ENCODE data around the gene ANKRD33.

Gene ANKRD33

DNA sequence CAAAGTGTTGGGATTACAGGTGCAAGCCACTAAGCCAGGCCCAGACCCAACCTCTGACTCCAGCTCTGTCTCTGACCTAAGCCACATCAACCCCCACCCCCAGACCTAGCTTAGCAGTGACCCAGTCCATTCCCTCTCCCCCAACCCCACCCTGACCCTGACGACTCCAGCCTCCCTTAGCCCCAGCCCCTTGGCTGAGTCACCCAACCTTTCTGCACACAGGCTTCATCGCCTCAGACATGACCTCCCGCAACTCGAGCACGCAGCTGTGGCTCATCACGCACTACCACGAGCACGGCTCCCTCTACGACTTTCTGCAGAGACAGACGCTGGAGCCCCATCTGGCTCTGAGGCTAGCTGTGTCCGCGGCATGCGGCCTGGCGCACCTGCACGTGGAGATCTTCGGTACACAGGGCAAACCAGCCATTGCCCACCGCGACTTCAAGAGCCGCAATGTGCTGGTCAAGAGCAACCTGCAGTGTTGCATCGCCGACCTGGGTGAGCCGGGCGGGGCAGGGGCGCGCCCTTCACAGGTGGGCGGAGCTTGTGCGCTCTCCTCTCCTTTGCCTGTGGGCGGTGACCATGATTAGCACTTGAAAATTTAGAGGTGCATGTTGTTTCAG is 27.2 kb downstream of the ANKRD33 start:
- ATAC-seq: no peak
- no peak for TF ChIP-seq ZNF70 (CRISPR knock-in tag; IDR thresholded peaks at IDR 0.05)
- TF ChIP-seq OSR1 (CRISPR knock-in tag; IDR thresholded peaks at IDR 0.05): no peak
- TF ChIP-seq, protein P1, sequence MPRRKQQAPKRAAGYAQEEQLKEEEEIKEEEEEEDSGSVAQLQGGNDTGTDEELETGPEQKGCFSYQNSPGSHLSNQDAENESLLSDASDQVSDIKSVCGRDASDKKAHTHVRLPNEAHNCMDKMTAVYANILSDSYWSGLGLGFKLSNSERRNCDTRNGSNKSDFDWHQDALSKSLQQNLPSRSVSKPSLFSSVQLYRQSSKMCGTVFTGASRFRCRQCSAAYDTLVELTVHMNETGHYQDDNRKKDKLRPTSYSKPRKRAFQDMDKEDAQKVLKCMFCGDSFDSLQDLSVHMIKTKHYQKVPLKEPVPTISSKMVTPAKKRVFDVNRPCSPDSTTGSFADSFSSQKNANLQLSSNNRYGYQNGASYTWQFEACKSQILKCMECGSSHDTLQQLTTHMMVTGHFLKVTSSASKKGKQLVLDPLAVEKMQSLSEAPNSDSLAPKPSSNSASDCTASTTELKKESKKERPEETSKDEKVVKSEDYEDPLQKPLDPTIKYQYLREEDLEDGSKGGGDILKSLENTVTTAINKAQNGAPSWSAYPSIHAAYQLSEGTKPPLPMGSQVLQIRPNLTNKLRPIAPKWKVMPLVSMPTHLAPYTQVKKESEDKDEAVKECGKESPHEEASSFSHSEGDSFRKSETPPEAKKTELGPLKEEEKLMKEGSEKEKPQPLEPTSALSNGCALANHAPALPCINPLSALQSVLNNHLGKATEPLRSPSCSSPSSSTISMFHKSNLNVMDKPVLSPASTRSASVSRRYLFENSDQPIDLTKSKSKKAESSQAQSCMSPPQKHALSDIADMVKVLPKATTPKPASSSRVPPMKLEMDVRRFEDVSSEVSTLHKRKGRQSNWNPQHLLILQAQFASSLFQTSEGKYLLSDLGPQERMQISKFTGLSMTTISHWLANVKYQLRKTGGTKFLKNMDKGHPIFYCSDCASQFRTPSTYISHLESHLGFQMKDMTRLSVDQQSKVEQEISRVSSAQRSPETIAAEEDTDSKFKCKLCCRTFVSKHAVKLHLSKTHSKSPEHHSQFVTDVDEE (CRISPR knock-in tag; IDR thresholded peaks at IDR 0.05): no peak
- TF ChIP-seq ZFP30 (CRISPR knock-in tag; IDR thresholded peaks at IDR 0.05): no peak
- TF ChIP-seq SNAI2 (CRISPR knock-in tag; IDR thresholded peaks at IDR 0.05): no peak
- TF ChIP-seq GLIS3 (CRISPR knock-in tag; IDR thresholded peaks at IDR 0.05): no peak
- TF ChIP-seq ISL1 (CRISPR knock-in tag; IDR thresholded peaks at IDR 0.05): no peak
- no peak for TF ChIP-seq ARNTL (CRISPR knock-in tag; IDR thresholded peaks at IDR 0.05; ENCODE audit: borderline replicate concordance, low read depth)
- TF ChIP-seq, protein P2, sequence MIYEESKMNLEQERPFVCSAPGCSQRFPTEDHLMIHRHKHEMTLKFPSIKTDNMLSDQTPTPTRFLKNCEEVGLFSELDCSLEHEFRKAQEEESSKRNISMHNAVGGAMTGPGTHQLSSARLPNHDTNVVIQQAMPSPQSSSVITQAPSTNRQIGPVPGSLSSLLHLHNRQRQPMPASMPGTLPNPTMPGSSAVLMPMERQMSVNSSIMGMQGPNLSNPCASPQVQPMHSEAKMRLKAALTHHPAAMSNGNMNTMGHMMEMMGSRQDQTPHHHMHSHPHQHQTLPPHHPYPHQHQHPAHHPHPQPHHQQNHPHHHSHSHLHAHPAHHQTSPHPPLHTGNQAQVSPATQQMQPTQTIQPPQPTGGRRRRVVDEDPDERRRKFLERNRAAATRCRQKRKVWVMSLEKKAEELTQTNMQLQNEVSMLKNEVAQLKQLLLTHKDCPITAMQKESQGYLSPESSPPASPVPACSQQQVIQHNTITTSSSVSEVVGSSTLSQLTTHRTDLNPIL (CRISPR knock-in tag; IDR thresholded peaks at IDR 0.05; ENCODE audit: low read depth): no peak
- TF ChIP-seq, protein P3, sequence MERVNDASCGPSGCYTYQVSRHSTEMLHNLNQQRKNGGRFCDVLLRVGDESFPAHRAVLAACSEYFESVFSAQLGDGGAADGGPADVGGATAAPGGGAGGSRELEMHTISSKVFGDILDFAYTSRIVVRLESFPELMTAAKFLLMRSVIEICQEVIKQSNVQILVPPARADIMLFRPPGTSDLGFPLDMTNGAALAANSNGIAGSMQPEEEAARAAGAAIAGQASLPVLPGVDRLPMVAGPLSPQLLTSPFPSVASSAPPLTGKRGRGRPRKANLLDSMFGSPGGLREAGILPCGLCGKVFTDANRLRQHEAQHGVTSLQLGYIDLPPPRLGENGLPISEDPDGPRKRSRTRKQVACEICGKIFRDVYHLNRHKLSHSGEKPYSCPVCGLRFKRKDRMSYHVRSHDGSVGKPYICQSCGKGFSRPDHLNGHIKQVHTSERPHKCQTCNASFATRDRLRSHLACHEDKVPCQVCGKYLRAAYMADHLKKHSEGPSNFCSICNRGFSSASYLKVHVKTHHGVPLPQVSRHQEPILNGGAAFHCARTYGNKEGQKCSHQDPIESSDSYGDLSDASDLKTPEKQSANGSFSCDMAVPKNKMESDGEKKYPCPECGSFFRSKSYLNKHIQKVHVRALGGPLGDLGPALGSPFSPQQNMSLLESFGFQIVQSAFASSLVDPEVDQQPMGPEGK (CRISPR knock-in tag; IDR thresholded peaks at IDR 0.05; ENCODE audit: borderline replicate concordance): no peak
- no peak for TF ChIP-seq CSDC2 (CRISPR knock-in tag; IDR thresholded peaks at IDR 0.05)
- TF ChIP-seq RARB (CRISPR knock-in tag; IDR thresholded peaks at IDR 0.05): no peak
- no peak for TF ChIP-seq PPARA (CRISPR knock-in tag; IDR thresholded peaks at IDR 0.05; ENCODE audit: borderline replicate concordance)

DNA sequence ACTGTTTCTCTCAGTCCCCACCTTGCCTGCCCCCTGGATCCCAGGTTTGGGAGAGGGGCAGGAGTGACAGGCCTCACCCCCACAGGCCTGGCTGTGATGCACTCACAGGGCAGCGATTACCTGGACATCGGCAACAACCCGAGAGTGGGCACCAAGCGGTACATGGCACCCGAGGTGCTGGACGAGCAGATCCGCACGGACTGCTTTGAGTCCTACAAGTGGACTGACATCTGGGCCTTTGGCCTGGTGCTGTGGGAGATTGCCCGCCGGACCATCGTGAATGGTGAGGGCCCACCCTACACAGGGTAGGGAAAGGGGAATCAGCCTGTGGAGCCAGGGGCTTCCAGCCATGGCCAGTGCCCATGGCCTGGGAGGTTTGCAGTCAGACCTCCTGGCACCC is 28.0 kb downstream of the ANKRD33 start:
- TF ChIP-seq TCF4 (CRISPR knock-in tag; IDR thresholded peaks at IDR 0.05; ENCODE audit: borderline replicate concordance): no peak
- no peak for TF ChIP-seq SNAI2 (CRISPR knock-in tag; IDR thresholded peaks at IDR 0.05)
- TF ChIP-seq, protein P4, sequence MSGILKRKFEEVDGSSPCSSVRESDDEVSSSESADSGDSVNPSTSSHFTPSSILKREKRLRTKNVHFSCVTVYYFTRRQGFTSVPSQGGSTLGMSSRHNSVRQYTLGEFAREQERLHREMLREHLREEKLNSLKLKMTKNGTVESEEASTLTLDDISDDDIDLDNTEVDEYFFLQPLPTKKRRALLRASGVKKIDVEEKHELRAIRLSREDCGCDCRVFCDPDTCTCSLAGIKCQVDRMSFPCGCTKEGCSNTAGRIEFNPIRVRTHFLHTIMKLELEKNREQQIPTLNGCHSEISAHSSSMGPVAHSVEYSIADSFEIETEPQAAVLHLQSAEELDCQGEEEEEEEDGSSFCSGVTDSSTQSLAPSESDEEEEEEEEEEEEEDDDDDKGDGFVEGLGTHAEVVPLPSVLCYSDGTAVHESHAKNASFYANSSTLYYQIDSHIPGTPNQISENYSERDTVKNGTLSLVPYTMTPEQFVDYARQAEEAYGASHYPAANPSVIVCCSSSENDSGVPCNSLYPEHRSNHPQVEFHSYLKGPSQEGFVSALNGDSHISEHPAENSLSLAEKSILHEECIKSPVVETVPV (CRISPR knock-in tag; IDR thresholded peaks at IDR 0.05): no peak
- no peak for TF ChIP-seq CSDC2 (CRISPR knock-in tag; IDR thresholded peaks at IDR 0.05)
- no peak for TF ChIP-seq ZC3H10 (CRISPR knock-in tag; IDR thresholded peaks at IDR 0.05)
- TF ChIP-seq PPARA (CRISPR knock-in tag; IDR thresholded peaks at IDR 0.05; ENCODE audit: borderline replicate concordance): no peak
- TF ChIP-seq RARB (CRISPR knock-in tag; IDR thresholded peaks at IDR 0.05): no peak
- TF ChIP-seq ARNTL (CRISPR knock-in tag; IDR thresholded peaks at IDR 0.05; ENCODE audit: borderline replicate concordance, low read depth): no peak
- no peak for TF ChIP-seq ISL1 (CRISPR knock-in tag; IDR thresholded peaks at IDR 0.05)
- TF ChIP-seq, protein P5, sequence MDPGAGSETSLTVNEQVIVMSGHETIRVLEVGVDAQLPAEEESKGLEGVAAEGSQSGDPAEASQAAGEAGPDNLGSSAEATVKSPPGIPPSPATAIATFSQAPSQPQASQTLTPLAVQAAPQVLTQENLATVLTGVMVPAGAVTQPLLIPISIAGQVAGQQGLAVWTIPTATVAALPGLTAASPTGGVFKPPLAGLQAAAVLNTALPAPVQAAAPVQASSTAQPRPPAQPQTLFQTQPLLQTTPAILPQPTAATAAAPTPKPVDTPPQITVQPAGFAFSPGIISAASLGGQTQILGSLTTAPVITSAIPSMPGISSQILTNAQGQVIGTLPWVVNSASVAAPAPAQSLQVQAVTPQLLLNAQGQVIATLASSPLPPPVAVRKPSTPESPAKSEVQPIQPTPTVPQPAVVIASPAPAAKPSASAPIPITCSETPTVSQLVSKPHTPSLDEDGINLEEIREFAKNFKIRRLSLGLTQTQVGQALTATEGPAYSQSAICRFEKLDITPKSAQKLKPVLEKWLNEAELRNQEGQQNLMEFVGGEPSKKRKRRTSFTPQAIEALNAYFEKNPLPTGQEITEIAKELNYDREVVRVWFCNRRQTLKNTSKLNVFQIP (CRISPR knock-in tag; IDR thresholded peaks at IDR 0.05; ENCODE audit: borderline replicate concordance, low read depth): no peak
- TF ChIP-seq OSR1 (CRISPR knock-in tag; IDR thresholded peaks at IDR 0.05): no peak
- no peak for TF ChIP-seq ZNF565 (CRISPR knock-in tag; conservative IDR thresholded peaks at IDR 0.05; ENCODE audit: low read depth)
- TF ChIP-seq, protein P3 (CRISPR knock-in tag; IDR thresholded peaks at IDR 0.05; ENCODE audit: borderline replicate concordance): no peak
- TF ChIP-seq ZNF70 (CRISPR knock-in tag; IDR thresholded peaks at IDR 0.05): no peak
- TF ChIP-seq, protein P1 (CRISPR knock-in tag; IDR thresholded peaks at IDR 0.05): no peak
- TF ChIP-seq, protein P2 (CRISPR knock-in tag; IDR thresholded peaks at IDR 0.05; ENCODE audit: low read depth): no peak
- ATAC-seq: no peak
